Glutamatergic neuron (in vitro differentiated cells): ENCODE results near the gene AFAP1L2. TPM values are rescaled to one million over a fixed set of nuclear protein-coding genes. Genes with fewer than 3 reads are reported as not detected.

Source experiments
- DNase-seq: peaks from one replicate; pipeline ENCODE4 v3.0.0; 2022
- H3K27ac Mint-ChIP-seq: one replicate; pipeline ENCODE4 v1.8.0; 2020; ENCODE audit warnings: mild to moderate bottlenecking, mixed read lengths, inconsistent platforms; ENCODE audit not compliant: unreplicated experiment
- H3K27me3 Mint-ChIP-seq: one replicate; pipeline ENCODE4 v1.8.0; 2020; ENCODE audit warnings: mild to moderate bottlenecking, moderate library complexity, mixed read lengths, inconsistent platforms; ENCODE audit not compliant: unreplicated experiment
- H3K36me3 Mint-ChIP-seq: one replicate; pipeline ENCODE4 v1.8.0; 2020; ENCODE audit warnings: mild to moderate bottlenecking, mixed read lengths, inconsistent platforms; ENCODE audit not compliant: unreplicated experiment
- H3K4me1 Mint-ChIP-seq: one replicate; pipeline ENCODE4 v1.8.0; 2020; ENCODE audit warnings: mild to moderate bottlenecking, low read depth, mixed read lengths, inconsistent platforms; ENCODE audit not compliant: unreplicated experiment
- H3K4me3 Mint-ChIP-seq: one replicate; pipeline ENCODE4 v1.8.0; 2020; ENCODE audit warnings: mild to moderate bottlenecking, mixed read lengths, inconsistent platforms; ENCODE audit not compliant: unreplicated experiment
- H3K9me3 Mint-ChIP-seq: one replicate; pipeline ENCODE4 v1.8.0; 2020; ENCODE audit warnings: mild to moderate bottlenecking, moderate library complexity, mixed read lengths, inconsistent platforms; ENCODE audit not compliant: unreplicated experiment
- long read RNA-seq: library from polyadenylated mRNA; unstranded; transcript quantifications from one replicate; pipeline ENCODE4 v2.0.0, GENCODE V29; 2020; ENCODE audit not compliant: unreplicated experiment
- total RNA-seq: library from RNA; stranded (reverse); fragmentation: NEBNext Ultra II Directional; extraction: Animal tissue kit (Norgen Biotek cat#: 25700); gene quantifications from one replicate; pipeline ENCODE4 v1.2.1, GENCODE V29; 2021; ENCODE audit not compliant: unreplicated experiment
- TF ChIP-seq, protein P1 (sequence below): fragments of 200-600 bp; sonication (generic); IDR thresholded peaks from one replicate; pipeline ENCODE4 v1.5.0; 2021; ENCODE audit not compliant: partially characterized antibody, unreplicated experiment

AFAP1L2 gene, protein sequence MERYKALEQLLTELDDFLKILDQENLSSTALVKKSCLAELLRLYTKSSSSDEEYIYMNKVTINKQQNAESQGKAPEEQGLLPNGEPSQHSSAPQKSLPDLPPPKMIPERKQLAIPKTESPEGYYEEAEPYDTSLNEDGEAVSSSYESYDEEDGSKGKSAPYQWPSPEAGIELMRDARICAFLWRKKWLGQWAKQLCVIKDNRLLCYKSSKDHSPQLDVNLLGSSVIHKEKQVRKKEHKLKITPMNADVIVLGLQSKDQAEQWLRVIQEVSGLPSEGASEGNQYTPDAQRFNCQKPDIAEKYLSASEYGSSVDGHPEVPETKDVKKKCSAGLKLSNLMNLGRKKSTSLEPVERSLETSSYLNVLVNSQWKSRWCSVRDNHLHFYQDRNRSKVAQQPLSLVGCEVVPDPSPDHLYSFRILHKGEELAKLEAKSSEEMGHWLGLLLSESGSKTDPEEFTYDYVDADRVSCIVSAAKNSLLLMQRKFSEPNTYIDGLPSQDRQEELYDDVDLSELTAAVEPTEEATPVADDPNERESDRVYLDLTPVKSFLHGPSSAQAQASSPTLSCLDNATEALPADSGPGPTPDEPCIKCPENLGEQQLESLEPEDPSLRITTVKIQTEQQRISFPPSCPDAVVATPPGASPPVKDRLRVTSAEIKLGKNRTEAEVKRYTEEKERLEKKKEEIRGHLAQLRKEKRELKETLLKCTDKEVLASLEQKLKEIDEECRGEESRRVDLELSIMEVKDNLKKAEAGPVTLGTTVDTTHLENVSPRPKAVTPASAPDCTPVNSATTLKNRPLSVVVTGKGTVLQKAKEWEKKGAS
- total RNA-seq: 1.9 TPM
- long read RNA-seq, partial matches to known transcripts: 0 of 2 reads
- long read RNA-seq, other reads (novel, unspliced or antisense): 1 of 2 reads

DNA sequence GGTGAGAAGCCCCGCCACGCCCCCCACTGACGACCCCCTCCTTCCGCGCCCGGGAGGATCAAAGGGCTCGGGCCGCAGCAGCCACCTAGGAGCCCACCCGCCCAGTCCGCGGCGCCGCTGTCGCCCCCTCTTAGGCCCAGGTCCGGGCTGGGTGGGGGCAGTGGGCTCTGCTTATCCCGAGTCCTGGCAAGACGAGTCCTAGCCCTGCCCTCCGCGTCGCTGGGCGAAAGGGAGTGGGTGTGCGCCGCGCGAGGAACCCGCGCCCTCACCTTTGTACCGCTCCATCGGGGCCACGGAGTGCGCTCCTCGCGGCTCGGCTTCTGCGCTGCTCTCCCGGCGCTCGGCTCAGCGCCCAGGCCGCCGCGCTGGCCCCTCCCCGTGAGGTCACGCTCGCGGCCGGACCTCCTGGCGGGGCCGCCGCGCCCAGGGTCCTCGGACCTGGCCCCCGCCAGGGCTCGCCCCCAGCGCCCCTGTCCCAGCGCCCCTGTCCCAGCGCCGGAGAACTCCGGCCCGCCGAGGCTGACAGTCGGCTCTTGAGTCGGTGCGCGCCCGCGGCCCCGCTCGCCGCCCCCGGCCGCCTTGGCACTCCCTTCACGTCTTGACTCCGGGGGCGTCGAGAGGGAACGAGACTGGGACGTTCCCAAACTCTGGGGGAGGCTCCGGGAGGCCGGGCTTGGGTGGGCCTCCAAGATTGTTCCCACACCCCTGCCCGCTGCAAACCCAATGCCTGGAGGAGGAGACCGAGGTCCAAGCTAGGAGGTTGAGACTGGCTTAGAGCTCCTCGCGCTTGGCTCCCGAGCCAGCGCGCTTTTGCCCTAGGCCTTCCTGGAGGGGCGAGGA is at the start of gene AFAP1L2:
Gene AFAP1L2, minus strand, starts transcription at position 332 of the 840 bp plus-strand sequence. Its CDS starts 47 bp downstream, at position 285.
- Mint-ChIP-seq H3K27ac (no peak within 1 kb of the TSS), H3K9me3 (peaks cover 11% of the 10 kb centered on the region), H3K4me3 (peak within 1 kb of the TSS; percentile 85), H3K27me3 (peaks cover 21% of the 10 kb centered on the region), H3K4me1 (peaks cover 9% of the 10 kb centered on the region), H3K36me3 (peaks cover 4% of the 10 kb centered on the region)
- TF ChIP-seq, protein P1, sequence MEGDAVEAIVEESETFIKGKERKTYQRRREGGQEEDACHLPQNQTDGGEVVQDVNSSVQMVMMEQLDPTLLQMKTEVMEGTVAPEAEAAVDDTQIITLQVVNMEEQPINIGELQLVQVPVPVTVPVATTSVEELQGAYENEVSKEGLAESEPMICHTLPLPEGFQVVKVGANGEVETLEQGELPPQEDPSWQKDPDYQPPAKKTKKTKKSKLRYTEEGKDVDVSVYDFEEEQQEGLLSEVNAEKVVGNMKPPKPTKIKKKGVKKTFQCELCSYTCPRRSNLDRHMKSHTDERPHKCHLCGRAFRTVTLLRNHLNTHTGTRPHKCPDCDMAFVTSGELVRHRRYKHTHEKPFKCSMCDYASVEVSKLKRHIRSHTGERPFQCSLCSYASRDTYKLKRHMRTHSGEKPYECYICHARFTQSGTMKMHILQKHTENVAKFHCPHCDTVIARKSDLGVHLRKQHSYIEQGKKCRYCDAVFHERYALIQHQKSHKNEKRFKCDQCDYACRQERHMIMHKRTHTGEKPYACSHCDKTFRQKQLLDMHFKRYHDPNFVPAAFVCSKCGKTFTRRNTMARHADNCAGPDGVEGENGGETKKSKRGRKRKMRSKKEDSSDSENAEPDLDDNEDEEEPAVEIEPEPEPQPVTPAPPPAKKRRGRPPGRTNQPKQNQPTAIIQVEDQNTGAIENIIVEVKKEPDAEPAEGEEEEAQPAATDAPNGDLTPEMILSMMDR: no peak
- DNase-seq: peak; percentile 37

GRCh38 chr10:114453576-114453975 is 49.3 kb upstream of the AFAP1L2 start:
- TF ChIP-seq, protein P1: no peak
- Mint-ChIP-seq H3K27ac (no peak overlapping the region), H3K36me3 (no peaks in the 10 kb centered on the region), H3K27me3 (peaks cover 2% of the 10 kb centered on the region), H3K4me3 (no peak overlapping the region), H3K9me3 (no peaks in the 10 kb centered on the region), H3K4me1 (no peaks in the 10 kb centered on the region)
- no peak for DNase-seq

DNA sequence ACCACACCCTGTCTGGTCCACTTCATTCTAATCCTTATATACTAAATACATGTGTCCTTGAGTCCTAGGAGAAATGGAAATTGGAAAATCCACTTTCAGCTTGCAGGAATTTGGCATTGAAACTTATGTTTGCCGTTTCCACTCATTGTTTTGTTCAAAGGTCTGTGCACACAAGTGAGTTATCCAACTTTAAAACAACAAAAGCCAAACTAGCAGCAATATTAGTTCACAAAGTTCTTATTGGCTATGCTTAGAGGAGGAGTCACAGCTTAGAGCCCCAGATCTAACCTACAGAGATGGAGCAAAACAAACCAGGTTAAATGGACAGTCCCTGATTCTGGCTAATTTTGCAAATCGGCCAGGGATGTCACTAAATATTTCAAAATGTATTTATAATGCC is 44.6 kb upstream of the AFAP1L2 start:
- Mint-ChIP-seq H3K4me3 (no peak overlapping the region), H3K27ac (no peak overlapping the region), H3K27me3 (no peaks in the 10 kb centered on the region), H3K4me1 (no peaks in the 10 kb centered on the region), H3K36me3 (no peaks in the 10 kb centered on the region), H3K9me3 (no peaks in the 10 kb centered on the region)
- DNase-seq: no peak
- TF ChIP-seq, protein P1: no peak

- TF ChIP-seq, protein P1: no peak
- no peak overlapping the region for H3K4me3 Mint-ChIP-seq
- H3K4me1 Mint-ChIP-seq: no peaks in the 10 kb centered on the region
- no peak overlapping the region for H3K27ac Mint-ChIP-seq
- H3K9me3 Mint-ChIP-seq: no peaks in the 10 kb centered on the region
- peaks cover 3% of the 10 kb centered on the region for H3K27me3 Mint-ChIP-seq
- H3K36me3 Mint-ChIP-seq: no peaks in the 10 kb centered on the region
- no peak for DNase-seq
These were observed 41.0 kb upstream of the AFAP1L2 start for GRCh38 chr10:114445332-114445731.
